MM.1S (cell line): Measurements from ENCODE around the gene ZGPAT.

ENCODE experiments used
- EZH2phosphoT487 ChIP-seq: fragments of 300-600 bp; sonication (generic); IDR thresholded peaks from 2 replicates; pipeline ENCODE4 v1.6.1; 2018; ENCODE audit warnings: antibody characterized with exemption, low read length
- TF ChIP-seq, protein P1 (sequence below): fragments of 300-600 bp; sonication (generic); IDR thresholded peaks from 2 replicates; pipeline ENCODE4 v1.5.1; 2016; ENCODE audit warnings: antibody characterized with exemption, low read length, mixed read lengths

DNA sequence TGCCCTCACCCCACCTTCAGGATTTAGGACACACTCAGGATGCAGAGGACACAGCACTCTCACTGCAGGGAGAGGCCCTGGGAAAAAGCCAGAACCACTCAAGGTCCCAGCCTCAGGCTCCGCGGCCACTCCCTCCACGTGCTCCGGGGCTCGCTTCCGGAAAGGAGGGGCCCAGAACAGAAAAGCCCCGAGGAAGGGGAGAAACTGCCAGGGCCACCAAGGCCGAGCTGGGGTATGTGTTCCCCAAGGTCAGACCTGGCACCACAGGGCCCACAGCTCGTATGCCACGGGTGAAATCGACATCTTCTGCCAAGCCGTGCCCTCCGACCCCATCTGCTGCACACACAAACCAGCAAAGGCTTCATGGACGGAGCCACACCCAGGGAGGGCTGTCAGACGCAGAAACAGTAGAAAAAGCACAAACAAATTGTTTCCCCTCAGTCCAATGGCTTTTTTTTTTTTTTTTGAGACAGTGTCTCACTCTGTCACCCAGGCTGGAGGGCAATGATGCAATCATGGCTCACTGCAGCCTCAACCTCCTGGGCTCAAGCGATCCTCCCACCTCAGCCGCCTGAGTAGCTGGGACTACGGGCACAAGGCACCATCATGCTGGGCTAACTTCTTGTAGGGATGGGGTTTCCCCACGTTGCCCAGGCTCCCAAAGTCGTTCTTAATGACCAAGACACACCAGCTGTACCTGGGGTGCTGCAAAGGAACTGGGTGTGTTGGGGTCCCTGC is 65.1 kb downstream of the ZGPAT start:
- TF ChIP-seq, protein P1, sequence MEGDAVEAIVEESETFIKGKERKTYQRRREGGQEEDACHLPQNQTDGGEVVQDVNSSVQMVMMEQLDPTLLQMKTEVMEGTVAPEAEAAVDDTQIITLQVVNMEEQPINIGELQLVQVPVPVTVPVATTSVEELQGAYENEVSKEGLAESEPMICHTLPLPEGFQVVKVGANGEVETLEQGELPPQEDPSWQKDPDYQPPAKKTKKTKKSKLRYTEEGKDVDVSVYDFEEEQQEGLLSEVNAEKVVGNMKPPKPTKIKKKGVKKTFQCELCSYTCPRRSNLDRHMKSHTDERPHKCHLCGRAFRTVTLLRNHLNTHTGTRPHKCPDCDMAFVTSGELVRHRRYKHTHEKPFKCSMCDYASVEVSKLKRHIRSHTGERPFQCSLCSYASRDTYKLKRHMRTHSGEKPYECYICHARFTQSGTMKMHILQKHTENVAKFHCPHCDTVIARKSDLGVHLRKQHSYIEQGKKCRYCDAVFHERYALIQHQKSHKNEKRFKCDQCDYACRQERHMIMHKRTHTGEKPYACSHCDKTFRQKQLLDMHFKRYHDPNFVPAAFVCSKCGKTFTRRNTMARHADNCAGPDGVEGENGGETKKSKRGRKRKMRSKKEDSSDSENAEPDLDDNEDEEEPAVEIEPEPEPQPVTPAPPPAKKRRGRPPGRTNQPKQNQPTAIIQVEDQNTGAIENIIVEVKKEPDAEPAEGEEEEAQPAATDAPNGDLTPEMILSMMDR = no peak
- no peak for TF ChIP-seq EZH2phosphoT487
